K562 (cell line): Measurements from ENCODE around the gene KLF4. TPM values are rescaled to one million over a fixed set of nuclear protein-coding genes. Genes with fewer than 3 reads are reported as not detected.

ENCODE experiments used
- ATAC-seq: fragments of 200-7000 bp; cut with Tn5 transposase; 3 replicates; pipeline ENCODE4 v1.9.1; 2020; ENCODE audit warnings: moderate library complexity
- BruUV-seq: library from RNA; stranded (reverse); fragments of 400-500 nt; replicated peaks from 2 replicates; lab custom pipeline; 2021; lab: Mats Ljungman, UMichigan
- CTCF ChIA-PET: fragments of 300-600 bp; formaldehyde crosslinking; extraction: SDS; loops from one replicate; lab custom pipeline; 2021; ENCODE audit warnings: low intra/inter-chr PET ratio; lab: Yijun Ruan, JAX
- POLR2A ChIA-PET: fragments of 300-600, 350-650 bp; sonication (Branson Sonifier 250); formaldehyde crosslinking; extraction: SDS; loops from one replicate; lab custom pipeline; 2021; ENCODE audit warnings: antibody characterized with exemption, inconsistent platforms; lab: Yijun Ruan, JAX
- DNase-seq, 4 experiments: peaks; one replicate each; pipeline versions ENCODE4 v3.0.0 to v3.0.0-alpha.2; 2011 to 2018; ENCODE audit warnings: low spot score in 3 of 4, mixed read lengths in 3 of 4; ENCODE audit errors: extremely low read depth in 1 of 4
- FAIRE-seq: peaks from 2 replicates; lab custom pipeline; 2011; peaks lifted over from hg19 to GRCh38; lab: Jason Lieb, UNC
- H2AFZ ChIP-seq: 2 replicates; pipeline ENCODE4 v1.6.0; 2011; ENCODE audit warnings: low read depth, low read length, control low read depth, inconsistent platforms
- H3K27ac ChIP-seq: fragments of 200-600 bp; 3 replicates; pipeline ENCODE4 v1.8.0; 2011; ENCODE audit warnings: low read depth, mild to moderate bottlenecking, control low read depth, inconsistent platforms, low read length, moderate library complexity, mixed read lengths; ENCODE audit errors: extremely low read depth
- H3K27me3 ChIP-seq, 2 experiments: fragments of 300-600 bp in 1 of 2; 2 replicates in 1 of 2; 3 replicates in 1 of 2; pipeline versions ENCODE4 v1.6.0 to v1.8.0; 2011; ENCODE audit warnings: inconsistent platforms in 2 of 2, low read length in 2 of 2, mild to moderate bottlenecking in 1 of 2, mixed read lengths in 1 of 2, moderate library complexity in 1 of 2; ENCODE audit not compliant: control insufficient read depth in 2 of 2, insufficient read depth in 2 of 2
- H3K36me3 ChIP-seq: fragments of 300-600 bp; 3 replicates; pipeline ENCODE4 v1.8.0; 2011; ENCODE audit warnings: mild to moderate bottlenecking, low read length, inconsistent platforms; ENCODE audit not compliant: control insufficient read depth, insufficient read depth
- H3K4me1 ChIP-seq, 2 experiments: fragments of 200-600 bp in 1 of 2; replicated peaks in 1 of 2; 2 replicates in 1 of 2; 3 replicates in 1 of 2; pipeline versions ENCODE4 v1.5.1 to v1.8.0; 2011; ENCODE audit warnings: inconsistent platforms in 2 of 2, low read length in 2 of 2, mild to moderate bottlenecking in 1 of 2, mixed read lengths in 1 of 2, moderate library complexity in 1 of 2; ENCODE audit not compliant: control insufficient read depth in 2 of 2, insufficient read depth in 2 of 2
- H3K4me2 ChIP-seq: 2 replicates; pipeline ENCODE4 v1.6.1; 2011; ENCODE audit warnings: low read length, control low read depth, inconsistent platforms, mixed read lengths; ENCODE audit not compliant: insufficient read depth
- H3K4me3 ChIP-seq: fragments of 200-600 bp; sonication (generic), shearing (Covaris generic); 2 replicates; pipeline ENCODE4 v1.5.1; 2016; ENCODE audit warnings: control low read depth, inconsistent platforms
- H3K79me2 ChIP-seq: fragments of 200-600 bp; 3 replicates; pipeline ENCODE4 v1.8.0; 2011; ENCODE audit warnings: low read length, inconsistent platforms; ENCODE audit not compliant: control insufficient read depth, insufficient read depth
- H3K9ac ChIP-seq, 2 experiments: 2 replicates each; pipeline versions ENCODE4 v1.6.0 to v1.6.1; 2011; ENCODE audit warnings: low read depth in 2 of 2, low read length in 2 of 2, control low read depth in 1 of 2, inconsistent platforms in 1 of 2, mild to moderate bottlenecking in 1 of 2, mixed read lengths in 1 of 2; ENCODE audit not compliant: insufficient read depth in 1 of 2
- H3K9me1 ChIP-seq: one replicate; pipeline ENCODE4 v1.6.0; 2011; ENCODE audit warnings: inconsistent platforms, mild to moderate bottlenecking, low read length, moderate library complexity; ENCODE audit not compliant: control insufficient read depth, insufficient read depth
- H3K9me3 ChIP-seq: replicated peaks from 2 replicates; pipeline ENCODE4 v1.5.1; 2011; ENCODE audit warnings: low read depth, low read length, inconsistent platforms; ENCODE audit not compliant: control insufficient read depth, insufficient read depth
- H4K20me1 ChIP-seq: replicated peaks from 2 replicates; pipeline ENCODE4 v1.6.1; 2011; ENCODE audit warnings: low read length, inconsistent platforms, mixed read lengths; ENCODE audit not compliant: control insufficient read depth, insufficient read depth
- KDM5B ChIP-seq: fragments of 200-600 bp; sonication (generic); IDR thresholded peaks from 2 replicates; pipeline ENCODE4 v1.6.1; 2012; ENCODE audit warnings: low read depth, mild to moderate bottlenecking, moderate library complexity, low read length, control low read depth, inconsistent platforms; ENCODE audit not compliant: insufficient replicate concordance
- RBFOX2 ChIP-seq: fragments of 200-400 bp; formaldehyde crosslinking; IDR thresholded peaks from 2 replicates; pipeline ENCODE4 v1.6.1; 2017; ENCODE audit warnings: low read depth, mild to moderate bottlenecking, low read length, moderate library complexity
- WGBS: fragments of 100-300 bp; shearing (Covaris generic); methylation state at CpG from one replicate; pipeline ENCODE4 v1.1.6; 2016; ENCODE audit warnings: low coverage, mixed read lengths; ENCODE audit not compliant: insufficient coverage; ENCODE audit errors: missing lambda C conversion rate; 5-methylcytosine and 5-hydroxymethylcytosine counted together
- in situ Hi-C: fragments of 300-500 bp; cut with MboI; formaldehyde crosslinking; loops from 4 replicates; pipeline ENCODE4 v1.15.0; 2018; ENCODE audit warnings: inconsistent platforms, mixed read lengths
- intact Hi-C: fragments of 100-400 bp; cut with micrococcal nuclease; formaldehyde crosslinking; loops from 2 replicates; pipeline ENCODE4 v1.14.2; 2022
- polyA plus RNA-seq, 8 experiments: library from polyadenylated mRNA; depleted of rRNA in 4 of 8; stranded (reverse) in 5 of 8; unstranded in 3 of 8; fragments of >200 nt; fragmentation: Nextera tagmentation in 2 of 8; fragmentation: Illumina TruSeq in 1 of 8; extraction: Ambion mirVana in 2 of 8; extraction: Trizol in 1 of 8; gene quantifications; 2 replicates each; pipeline versions ENCODE4 v1.2.1 to v1.2.3, GENCODE V29; 2011 to 2014; ENCODE audit warnings: inconsistent platforms in 1 of 8, missing spikeins in 1 of 8
- total RNA-seq, 7 experiments: library from RNA; depleted of rRNA in 6 of 7; stranded (reverse); fragments of >200 nt in 6 of 7; fragmentation: Illumina TruSeq in 2 of 7; extraction: Trizol in 2 of 7; gene quantifications; 2 replicates each; pipeline versions ENCODE4 v1.2.1 to v1.2.3, GENCODE V29; 2011 to 2021; ENCODE audit warnings: low replicate concordance in 1 of 7
- TF ChIP-seq, protein P1 (sequence below): IDR thresholded peaks from 2 replicates; pipeline ENCODE4 v1.6.1; 2016; ENCODE audit warnings: missing genetic modification characterization, missing compliant biosample characterization
- TF ChIP-seq, protein P2 (sequence below): sonication (generic); formaldehyde crosslinking; IDR thresholded peaks from 2 replicates; pipeline ENCODE4 v1.8.1; 2023; ENCODE audit warnings: mild to moderate bottlenecking, missing genetic modification reagents
- TF ChIP-seq, protein P3 (sequence below), 2 experiments: IDR thresholded peaks; 2 replicates each; pipeline ENCODE4 v1.6.1; 2011; ENCODE audit warnings: borderline replicate concordance in 1 of 2, control low read depth in 1 of 2, low read depth in 1 of 2, low read length in 1 of 2, mild to moderate bottlenecking in 1 of 2, mixed read lengths in 1 of 2, moderate library complexity in 1 of 2; ENCODE audit not compliant: insufficient read depth in 1 of 2, insufficient read length in 1 of 2, poor library complexity in 1 of 2, severe bottlenecking in 1 of 2; ENCODE audit errors: extremely low read depth in 1 of 2

The KLF4 gene
- total and polyA plus RNA-seq, 9 of the 15 experiments (the other 6 are each of a cell fraction or from before 2014, with no cell fraction given) = 0.04 to 0.95 (median 0.22) TPM

DNA sequence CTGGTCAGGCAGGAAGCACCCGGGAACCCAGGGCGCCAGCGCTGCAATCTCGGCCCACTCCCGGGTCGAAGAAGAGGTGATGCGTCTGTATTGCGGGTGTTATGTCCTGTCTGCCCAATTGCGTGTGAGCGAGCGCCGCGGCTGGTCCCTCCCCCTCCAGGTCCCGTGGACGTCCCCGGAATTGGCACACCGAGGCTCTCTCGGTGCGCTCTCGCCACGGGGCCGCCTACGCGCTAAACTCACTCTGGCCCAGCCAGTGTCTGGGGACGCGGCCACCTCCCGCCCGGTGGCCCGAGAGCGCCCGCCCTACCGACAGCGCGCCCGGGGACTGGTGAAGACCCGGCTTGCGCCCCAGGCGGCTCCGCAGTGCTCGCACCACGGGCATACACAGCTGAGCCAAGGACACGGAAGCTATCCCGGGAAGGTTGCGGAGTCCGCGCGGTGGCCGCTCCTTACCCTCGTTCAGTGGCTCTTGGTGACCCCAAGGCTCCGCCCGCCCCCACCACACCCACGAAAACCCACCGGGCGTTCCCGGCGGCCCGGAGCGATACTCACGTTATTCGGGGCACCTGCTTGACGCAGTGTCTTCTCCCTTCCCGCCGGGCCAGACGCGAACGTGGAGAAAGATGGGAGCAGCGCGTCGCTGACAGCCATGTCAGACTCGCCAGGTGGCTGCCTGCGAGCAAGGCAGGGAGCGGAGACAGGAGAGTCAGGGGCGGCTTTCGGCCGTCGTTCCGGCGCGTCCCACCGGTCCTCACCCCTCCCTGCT is 1.0 kb downstream of the KLF4 start:
- H3K9ac ChIP-seq = peak overlapping the region in 1 of 2 experiments; percentile 81; a peak in 3 of 4 replicates
- peak overlapping the region; percentile 62 for H3K4me2 ChIP-seq
- no peaks in the 10 kb centered on the region for H3K79me2 ChIP-seq
- intact Hi-C loops (loop anchor here (10.0 kb wide), 2 partner anchors 386 to 946 kb away; no protein-coding TSS in a partner anchor), in situ Hi-C loops (no loop called here)
- H3K27me3 ChIP-seq = peaks cover 7 to 29% of the 10 kb centered on the region in 2 experiments; a peak in 3 of 5 replicates
- no peaks in the 10 kb centered on the region for H3K9me3 ChIP-seq
- POLR2A ChIA-PET = interaction anchor here (0.6 kb wide), 1 partner anchor 13 kb away, joined by 4 read pairs; no protein-coding TSS in a partner anchor
- peaks cover 0 to 24% of the 10 kb centered on the region in 2 experiments; a peak in 3 of 5 replicates for H3K4me1 ChIP-seq
- FAIRE-seq (no peak), DNase-seq (peak in 1 of 4 experiments; percentile 16), ATAC-seq (no peak)
- H2AFZ ChIP-seq = peak overlapping the region; percentile 86
- BruUV-seq = TSS peak; percentile 66
- no peaks in the 10 kb centered on the region; the same call in 1 of the 2 replicates for H4K20me1 ChIP-seq
- no peaks in the 10 kb centered on the region for H3K36me3 ChIP-seq
- CTCF ChIA-PET = no interaction called here
- H3K4me3 ChIP-seq = peak overlapping the region; percentile 50
- TF ChIP-seq RBFOX2 = peak; percentile 44
- TF ChIP-seq, protein P1, sequence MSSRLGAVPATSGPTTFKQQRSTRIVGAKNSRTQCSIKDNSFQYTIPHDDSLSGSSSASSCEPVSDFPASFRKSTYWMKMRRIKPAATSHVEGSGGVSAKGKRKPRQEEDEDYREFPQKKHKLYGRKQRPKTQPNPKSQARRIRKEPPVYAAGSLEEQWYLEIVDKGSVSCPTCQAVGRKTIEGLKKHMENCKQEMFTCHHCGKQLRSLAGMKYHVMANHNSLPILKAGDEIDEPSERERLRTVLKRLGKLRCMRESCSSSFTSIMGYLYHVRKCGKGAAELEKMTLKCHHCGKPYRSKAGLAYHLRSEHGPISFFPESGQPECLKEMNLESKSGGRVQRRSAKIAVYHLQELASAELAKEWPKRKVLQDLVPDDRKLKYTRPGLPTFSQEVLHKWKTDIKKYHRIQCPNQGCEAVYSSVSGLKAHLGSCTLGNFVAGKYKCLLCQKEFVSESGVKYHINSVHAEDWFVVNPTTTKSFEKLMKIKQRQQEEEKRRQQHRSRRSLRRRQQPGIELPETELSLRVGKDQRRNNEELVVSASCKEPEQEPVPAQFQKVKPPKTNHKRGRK (tag) = no peak
- peak; percentile 3 for TF ChIP-seq KDM5B
- TF ChIP-seq, protein P2, sequence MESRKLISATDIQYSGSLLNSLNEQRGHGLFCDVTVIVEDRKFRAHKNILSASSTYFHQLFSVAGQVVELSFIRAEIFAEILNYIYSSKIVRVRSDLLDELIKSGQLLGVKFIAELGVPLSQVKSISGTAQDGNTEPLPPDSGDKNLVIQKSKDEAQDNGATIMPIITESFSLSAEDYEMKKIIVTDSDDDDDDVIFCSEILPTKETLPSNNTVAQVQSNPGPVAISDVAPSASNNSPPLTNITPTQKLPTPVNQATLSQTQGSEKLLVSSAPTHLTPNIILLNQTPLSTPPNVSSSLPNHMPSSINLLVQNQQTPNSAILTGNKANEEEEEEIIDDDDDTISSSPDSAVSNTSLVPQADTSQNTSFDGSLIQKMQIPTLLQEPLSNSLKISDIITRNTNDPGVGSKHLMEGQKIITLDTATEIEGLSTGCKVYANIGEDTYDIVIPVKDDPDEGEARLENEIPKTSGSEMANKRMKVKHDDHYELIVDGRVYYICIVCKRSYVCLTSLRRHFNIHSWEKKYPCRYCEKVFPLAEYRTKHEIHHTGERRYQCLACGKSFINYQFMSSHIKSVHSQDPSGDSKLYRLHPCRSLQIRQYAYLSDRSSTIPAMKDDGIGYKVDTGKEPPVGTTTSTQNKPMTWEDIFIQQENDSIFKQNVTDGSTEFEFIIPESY (CRISPR knock-in tag) = 0 out of 2 replicates have a peak, but pooled peaks have one; percentile 2
- TF ChIP-seq, protein P3, sequence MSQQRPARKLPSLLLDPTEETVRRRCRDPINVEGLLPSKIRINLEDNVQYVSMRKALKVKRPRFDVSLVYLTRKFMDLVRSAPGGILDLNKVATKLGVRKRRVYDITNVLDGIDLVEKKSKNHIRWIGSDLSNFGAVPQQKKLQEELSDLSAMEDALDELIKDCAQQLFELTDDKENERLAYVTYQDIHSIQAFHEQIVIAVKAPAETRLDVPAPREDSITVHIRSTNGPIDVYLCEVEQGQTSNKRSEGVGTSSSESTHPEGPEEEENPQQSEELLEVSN (IDR thresholded peaks at IDR 0.05; ENCODE audit: borderline replicate concordance in 1 of 2, extremely low read depth in 1 of 2, insufficient read depth in 1 of 2, insufficient read length in 1 of 2, low read depth in 1 of 2, low read length in 1 of 2, poor library complexity in 1 of 2, severe bottlenecking in 1 of 2) = peak in 1 of 2 experiments; percentile 9
- 62% methylated on average over 44 of the region's 80 CpGs for WGBS
- H3K27ac ChIP-seq = no peak overlapping the region
- no peaks in the 10 kb centered on the region for H3K9me1 ChIP-seq
